Gastrocnemius medialis (tissue), 4 donors: Measurements from ENCODE around the gene RPL23. TPM values are rescaled to one million over a fixed set of nuclear protein-coding genes. Genes with fewer than 3 reads are reported as not detected.

Experiments
- ATAC-seq, 2 donors: fragments of 150-250 bp; one replicate each; pipeline ENCODE4 v1.9.1; 2016
- DNase-seq, 2 donors: peaks; one replicate each; pipeline ENCODE4 v3.0.0-alpha.2; 2019
- H3K27ac ChIP-seq, 4 donors: fragments of 200-600 bp; sonication (generic); 1 replicate in 1 of 4; 2 replicates in 3 of 4; pipeline ENCODE4 v1.5.1; 2016 to 2018; ENCODE audit warnings: mild to moderate bottlenecking in 2 of 4, moderate library complexity in 1 of 4
- H3K27me3 ChIP-seq, 3 donors: fragments of 200-600 bp; sonication (generic) in 2 of 3; 1 replicate in 1 of 3; 2 replicates in 2 of 3; pipeline versions ENCODE4 v1.5.1 to v1.6.0; 2016 to 2019; ENCODE audit warnings: mild to moderate bottlenecking in 1 of 3, moderate library complexity in 1 of 3
- H3K36me3 ChIP-seq, 2 donors: fragments of 200-600 bp; sonication (generic) in 1 of 2; one replicate each; pipeline ENCODE4 v1.5.1; 2017 to 2018
- H3K4me1 ChIP-seq, 2 donors: fragments of 200-600 bp; sonication (generic) in 1 of 2; one replicate each; pipeline ENCODE4 v1.5.1; 2016 to 2017; ENCODE audit warnings: mild to moderate bottlenecking in 2 of 2
- H3K4me3 ChIP-seq, 4 donors: fragments of 200-600 bp; sonication (generic) in 3 of 4; 1 replicate in 1 of 4; 2 replicates in 3 of 4; pipeline ENCODE4 v1.5.1; 2016 to 2019; ENCODE audit warnings: mild to moderate bottlenecking in 2 of 4
- H3K9me3 ChIP-seq, 3 donors: fragments of 200-600 bp; sonication (generic) in 2 of 3; 1 replicate in 1 of 3; 2 replicates in 2 of 3; pipeline ENCODE4 v1.5.1; 2016 to 2019
- CTCF ChIP-seq, 5 experiments: fragments of 450-650 bp in 3 of 5; fragments of 200-600 bp in 2 of 5; sonication (generic) in 2 of 5; IDR thresholded peaks in 4 of 5; conservative IDR thresholded peaks in 1 of 5; 1 replicate in 4 of 5; 2 replicates in 1 of 5; pipeline ENCODE4 v1.5.1; 2016 to 2019; ENCODE audit warnings: antibody characterized with exemption in 5 of 5, mild to moderate bottlenecking in 3 of 5, moderate library complexity in 3 of 5
- POLR2A ChIP-seq, 2 donors: fragments of 450-650 bp; IDR thresholded peaks; one replicate each; pipeline ENCODE4 v1.6.1; 2017; ENCODE audit warnings: antibody characterized with exemption in 2 of 2, mild to moderate bottlenecking in 2 of 2, moderate library complexity in 2 of 2
- in situ Hi-C, 4 donors: fragments of 200-750 bp; cut with MboI; loops; one replicate each; pipeline versions ENCODE4 v1.15.0 to v1.8.0; 2017; ENCODE audit warnings: low sequenced_read_pairs in 4 of 4
- intact Hi-C: fragments of 100-400 bp; cut with DNase I; formaldehyde crosslinking; loops from one replicate; pipeline ENCODE4 v1.15.1; 2023; ENCODE audit warnings: low total_unique reads
- microRNA-seq, 2 donors: library from miRNA; unstranded; fragments of <30 nt; microRNA quantifications; one replicate each; pipeline ENCODE4, GENCODE V29; 2016; ENCODE audit warnings: borderline replicate concordance in 2 of 2
- total RNA-seq, 4 donors: library from RNA; depleted of rRNA; stranded (reverse); fragments of >200 nt; gene quantifications; one replicate each; pipeline versions ENCODE4 v1.1.0 to v1.2.3, GENCODE V29; 2016

RPL23 gene
- total RNA-seq, 4 donors from 2014 or later: 878 to 1,126 (median 955) TPM

GRCh38 chr17:38798614-38799500 is 54.7 kb downstream of the RPL23 start:
- Histone ChIP-seq H3K27ac (peak overlapping the region; percentile 94 to 100 (median 100)), H3K27me3 (no peaks in the 10 kb centered on the region), H3K4me1 (peaks cover 34 to 37% of the 10 kb centered on the region in 2 donors), H3K36me3 (peaks cover 0 to 29% of the 10 kb centered on the region in 2 donors), H3K4me3 (peak overlapping the region; percentile 66 to 96 (median 84)), H3K9me3 (no peaks in the 10 kb centered on the region)
- intact Hi-C loops: loop anchor here (1.0 to 5.0 kb wide), 5 partner anchors 26 to 92 kb away; partner anchors contain the start of genes CWC25, MLLT6, PSMB3 and RPL23
- DNase-seq (peak in 1 of 2 donors; percentile 13), ATAC-seq (peak; percentile 51 to 57)
- in situ Hi-C loops: no loop called here
- peak in 1 of 2 donors; percentile 34 for TF ChIP-seq POLR2A (IDR thresholded peaks at IDR 0.05)
- TF ChIP-seq CTCF (IDR thresholded peaks at IDR 0.05 in 4 of 5, conservative IDR thresholded peaks at IDR 0.05 in 1 of 5): no peak

Small RNAs within 50 kb of the gene (microRNA-seq; reads per million reads assigned to microRNA genes)
- 0 to 2.4 reads per million in 2 donors for gene MIR4727

Other genes starting within 250 kb of the RPL23 start
- under 1 TPM in 1 of 4 donors, not detected in 3; 0.24 TPM for gene SRCIN1, start 247.8 kb downstream of the RPL23 start, total RNA-seq
- gene EPOP, start 178.8 kb downstream of the RPL23 start, total RNA-seq: 1 to 10 TPM in 1 of 4 donors, under 1 TPM in 2, not detected in 1; 0.29 to 1.2 (median 0.75) TPM
- gene MLLT6, start 148.4 kb downstream of the RPL23 start, total RNA-seq: 10 to 100 TPM; 48.2 to 76.8 (median 56.3) TPM
- gene CISD3, start 123.4 kb downstream of the RPL23 start, total RNA-seq: 10 to 100 TPM; 10.0 to 25.8 (median 13.3) TPM
- gene PCGF2, start 105.4 kb downstream of the RPL23 start, total RNA-seq: 1 to 10 TPM; 1.3 to 4.0 (median 1.6) TPM
- 100 to 1,000 TPM; 211 to 334 (median 280) TPM for gene PSMB3, start 101.0 kb downstream of the RPL23 start, total RNA-seq
- gene PIP4K2B, start 54.2 kb downstream of the RPL23 start, total RNA-seq: 10 to 100 TPM; 57.2 to 97.0 (median 76.8) TPM
- gene CWC25, start 28.4 kb downstream of the RPL23 start, total RNA-seq: 10 to 100 TPM in 3 of 4 donors, 1 to 10 TPM in 1; 9.1 to 14.4 (median 12.3) TPM
- gene LASP1, start 16.3 kb upstream of the RPL23 start, total RNA-seq: 10 to 100 TPM; 10.7 to 24.1 (median 20.5) TPM
- gene FBXO47, start 113.7 kb upstream of the RPL23 start, total RNA-seq: not detected